IPS-20b (cell line): ENCODE measurements around the gene GSG1L.

ENCODE experiments used
- H3K27ac ChIP-seq: one replicate; pipeline ENCODE4 v1.5.1; 2013; ENCODE audit warnings: low read length
- H3K27me3 ChIP-seq: 2 replicates; pipeline ENCODE4 v1.6.1; 2013; ENCODE audit warnings: mild to moderate bottlenecking, low read length, inconsistent platforms; ENCODE audit not compliant: insufficient read depth
- H3K36me3 ChIP-seq: 2 replicates; pipeline ENCODE4 v1.6.1; 2013; ENCODE audit warnings: low read depth, mild to moderate bottlenecking, inconsistent platforms, low read length, moderate library complexity; ENCODE audit not compliant: insufficient read depth
- H3K4me1 ChIP-seq: 2 replicates; pipeline ENCODE4 v1.6.1; 2013; ENCODE audit warnings: mild to moderate bottlenecking, control low read depth, inconsistent platforms, low read length, moderate library complexity; ENCODE audit not compliant: insufficient read depth
- H3K4me3 ChIP-seq: 2 replicates; pipeline ENCODE4 v1.5.1; 2013; ENCODE audit warnings: mild to moderate bottlenecking, low read length, inconsistent platforms
- H3K9ac ChIP-seq: 2 replicates; pipeline ENCODE4 v1.6.1; 2013; ENCODE audit warnings: low read depth, mild to moderate bottlenecking, inconsistent platforms, low read length, moderate library complexity
- H3K9me3 ChIP-seq: 2 replicates; pipeline ENCODE4 v1.6.1; 2013; ENCODE audit warnings: mild to moderate bottlenecking, low read depth, low read length, inconsistent platforms; ENCODE audit not compliant: insufficient read depth

Gene GSG1L

GRCh38 chr16:28078261-28078660 is 14.7 kb upstream of the GSG1L start:
- H3K4me1 ChIP-seq: no peaks in the 10 kb centered on the region
- no peaks in the 10 kb centered on the region for H3K9me3 ChIP-seq
- no peaks in the 10 kb centered on the region for H3K27me3 ChIP-seq
- no peak overlapping the region for H3K27ac ChIP-seq
- no peak overlapping the region for H3K9ac ChIP-seq
- H3K36me3 ChIP-seq: no peaks in the 10 kb centered on the region
- no peak overlapping the region for H3K4me3 ChIP-seq

- H3K4me1 ChIP-seq: no peaks in the 10 kb centered on the region
- no peak overlapping the region for H3K9ac ChIP-seq
- no peaks in the 10 kb centered on the region for H3K9me3 ChIP-seq
- no peaks in the 10 kb centered on the region for H3K27me3 ChIP-seq
- no peak overlapping the region for H3K4me3 ChIP-seq
- no peak overlapping the region for H3K27ac ChIP-seq
- no peaks in the 10 kb centered on the region for H3K36me3 ChIP-seq
Measured at GRCh38 chr16:28073836-28074235, 10.3 kb upstream of the GSG1L start.

- Histone ChIP-seq H3K27me3 (no peaks in the 10 kb centered on the region), H3K4me3 (no peak overlapping the region), H3K27ac (no peak overlapping the region), H3K9me3 (no peaks in the 10 kb centered on the region), H3K36me3 (no peaks in the 10 kb centered on the region), H3K4me1 (no peaks in the 10 kb centered on the region), H3K9ac (no peak overlapping the region)
Measured at GRCh38 chr16:28072087-28072486, 8.6 kb upstream of the GSG1L start.

GRCh38 chr16:28069971-28070794 is 6.7 kb upstream of the GSG1L start:
- Histone ChIP-seq H3K27ac (no peak overlapping the region), H3K9ac (no peak overlapping the region), H3K4me1 (no peaks in the 10 kb centered on the region), H3K36me3 (no peaks in the 10 kb centered on the region), H3K9me3 (no peaks in the 10 kb centered on the region), H3K4me3 (no peak overlapping the region), H3K27me3 (peaks cover 18% of the 10 kb centered on the region)

GRCh38 chr16:28068976-28069375 is 5.5 kb upstream of the GSG1L start:
- Histone ChIP-seq H3K4me1 (no peaks in the 10 kb centered on the region), H3K27ac (no peak overlapping the region), H3K36me3 (no peaks in the 10 kb centered on the region), H3K27me3 (peaks cover 30% of the 10 kb centered on the region), H3K9ac (no peak overlapping the region), H3K9me3 (no peaks in the 10 kb centered on the region), H3K4me3 (no peak overlapping the region)

- peaks cover 36% of the 10 kb centered on the region for H3K27me3 ChIP-seq
- H3K9ac ChIP-seq: no peak overlapping the region
- H3K4me3 ChIP-seq: no peak overlapping the region
- H3K36me3 ChIP-seq: no peaks in the 10 kb centered on the region
- H3K9me3 ChIP-seq: no peaks in the 10 kb centered on the region
- no peaks in the 10 kb centered on the region for H3K4me1 ChIP-seq
- no peak overlapping the region for H3K27ac ChIP-seq
Measured at GRCh38 chr16:28067604-28068379, 4.3 kb upstream of the GSG1L start.

GRCh38 chr16:28064706-28065249 is 1.3 kb upstream of the GSG1L start:
- H3K4me3 ChIP-seq: no peak overlapping the region
- H3K27ac ChIP-seq: no peak overlapping the region
- peaks cover 67% of the 10 kb centered on the region for H3K27me3 ChIP-seq
- no peaks in the 10 kb centered on the region for H3K4me1 ChIP-seq
- H3K36me3 ChIP-seq: no peaks in the 10 kb centered on the region
- no peak overlapping the region for H3K9ac ChIP-seq
- no peaks in the 10 kb centered on the region for H3K9me3 ChIP-seq

GRCh38 chr16:28064150-28064549 is 636 bp upstream of the GSG1L start:
- Histone ChIP-seq H3K9ac (no peak overlapping the region), H3K27me3 (peaks cover 73% of the 10 kb centered on the region), H3K4me1 (no peaks in the 10 kb centered on the region), H3K9me3 (no peaks in the 10 kb centered on the region), H3K27ac (no peak overlapping the region), H3K36me3 (no peaks in the 10 kb centered on the region), H3K4me3 (peak overlapping the region; percentile 29; the same call in 1 of the 2 replicates)

GRCh38 chr16:28062847-28063521 is 530 bp downstream of the GSG1L start:
- H3K9me3 ChIP-seq: no peaks in the 10 kb centered on the region
- H3K9ac ChIP-seq: no peak overlapping the region
- no peaks in the 10 kb centered on the region for H3K4me1 ChIP-seq
- H3K4me3 ChIP-seq: peak overlapping the region; percentile 50; the same call in 1 of the 2 replicates
- no peak overlapping the region for H3K27ac ChIP-seq
- H3K36me3 ChIP-seq: no peaks in the 10 kb centered on the region
- peaks cover 79% of the 10 kb centered on the region for H3K27me3 ChIP-seq

GRCh38 chr16:28062261-28062846 is 1.2 kb downstream of the GSG1L start:
- no peaks in the 10 kb centered on the region for H3K9me3 ChIP-seq
- peaks cover 79% of the 10 kb centered on the region for H3K27me3 ChIP-seq
- H3K27ac ChIP-seq: no peak overlapping the region
- H3K36me3 ChIP-seq: no peaks in the 10 kb centered on the region
- peak overlapping the region; percentile 50; the same call in 1 of the 2 replicates for H3K4me3 ChIP-seq
- H3K9ac ChIP-seq: no peak overlapping the region
- no peaks in the 10 kb centered on the region for H3K4me1 ChIP-seq

GRCh38 chr16:28061352-28062101 is 2.0 kb downstream of the GSG1L start:
- Histone ChIP-seq H3K36me3 (no peaks in the 10 kb centered on the region), H3K9ac (no peak overlapping the region), H3K4me3 (no peak overlapping the region), H3K4me1 (no peaks in the 10 kb centered on the region), H3K27ac (no peak overlapping the region), H3K9me3 (no peaks in the 10 kb centered on the region), H3K27me3 (peaks cover 75% of the 10 kb centered on the region)
